Activated naive CD8-positive, alpha-beta T cell treated with anti-CD3 and anti-CD28 coated beads, Interleukin-2, amount 10 ng/mL, durations not matched to agents 7 days and 5 days (primary cell): Measurements from ENCODE around the gene UMOD. TPM values are rescaled to one million over a fixed set of nuclear protein-coding genes. Genes with fewer than 3 reads are reported as not detected.

ENCODE experiments used
- ATAC-seq: fragments of 150-1000 bp; cut with Tn5 transposase; one replicate; pipeline ENCODE4 v1.10.0; 2021; ENCODE audit warnings: low read depth, moderate library complexity
- POLR2A ChIA-PET: fragments of 350-600 bp; sonication (Branson Sonifier 250); formaldehyde crosslinking; loops from one replicate; lab custom pipeline; 2021; ENCODE audit warnings: antibody characterized with exemption; lab: Charles Lee
- DNase-seq: peaks from one replicate; pipeline ENCODE4 v3.0.0; 2021
- H3K27ac Mint-ChIP-seq: one replicate; pipeline ENCODE4 v1.8.0; 2022; ENCODE audit warnings: mild to moderate bottlenecking, mixed read lengths
- H3K27me3 Mint-ChIP-seq: one replicate; pipeline ENCODE4 v1.8.0; 2022; ENCODE audit warnings: mild to moderate bottlenecking, moderate library complexity, mixed read lengths
- H3K36me3 Mint-ChIP-seq: one replicate; pipeline ENCODE4 v1.8.0; 2021; ENCODE audit warnings: mild to moderate bottlenecking, mixed read lengths
- H3K4me1 Mint-ChIP-seq: one replicate; pipeline ENCODE4 v1.8.0; 2021; ENCODE audit warnings: mixed read lengths
- H3K4me3 Mint-ChIP-seq: one replicate; pipeline ENCODE4 v1.8.0; 2022; ENCODE audit warnings: mild to moderate bottlenecking, moderate library complexity, mixed read lengths
- H3K9me3 Mint-ChIP-seq: one replicate; pipeline ENCODE4 v1.8.0; 2021; ENCODE audit warnings: mixed read lengths
- total RNA-seq, 2 experiments: library from RNA; stranded (reverse); gene quantifications; one replicate each; pipeline ENCODE4 v1.2.3, GENCODE V29; 2021

UMOD gene
- total RNA-seq, 2 experiments from 2014 or later: not detected

DNA sequence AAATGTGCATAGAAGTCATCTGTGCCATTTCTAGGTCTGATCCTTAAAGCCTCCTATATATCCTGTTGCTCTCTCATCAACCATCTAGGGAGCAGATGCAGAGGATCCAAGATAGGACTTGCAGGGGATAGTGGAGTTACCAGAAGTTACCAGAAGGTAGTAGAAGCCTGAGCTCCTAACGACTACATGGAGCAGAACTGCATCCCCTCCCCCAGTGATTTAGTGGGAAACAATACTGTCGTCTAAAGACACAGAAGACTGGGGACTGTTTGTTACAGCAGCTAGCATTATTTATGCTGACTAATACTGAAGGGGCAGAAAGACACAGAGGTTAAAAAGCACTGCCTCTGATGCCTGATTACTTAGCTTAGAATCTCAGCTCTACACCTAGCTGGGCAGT is 41.0 kb downstream of the UMOD start:
- Mint-ChIP-seq H3K36me3 (no peaks in the 10 kb centered on the region), H3K9me3 (no peaks in the 10 kb centered on the region), H3K27me3 (peaks cover 2% of the 10 kb centered on the region), H3K4me3 (no peak overlapping the region), H3K27ac (no peak overlapping the region), H3K4me1 (no peaks in the 10 kb centered on the region)
- DNase-seq (no peak), ATAC-seq (no peak)
- POLR2A ChIA-PET: no interaction called here

DNA sequence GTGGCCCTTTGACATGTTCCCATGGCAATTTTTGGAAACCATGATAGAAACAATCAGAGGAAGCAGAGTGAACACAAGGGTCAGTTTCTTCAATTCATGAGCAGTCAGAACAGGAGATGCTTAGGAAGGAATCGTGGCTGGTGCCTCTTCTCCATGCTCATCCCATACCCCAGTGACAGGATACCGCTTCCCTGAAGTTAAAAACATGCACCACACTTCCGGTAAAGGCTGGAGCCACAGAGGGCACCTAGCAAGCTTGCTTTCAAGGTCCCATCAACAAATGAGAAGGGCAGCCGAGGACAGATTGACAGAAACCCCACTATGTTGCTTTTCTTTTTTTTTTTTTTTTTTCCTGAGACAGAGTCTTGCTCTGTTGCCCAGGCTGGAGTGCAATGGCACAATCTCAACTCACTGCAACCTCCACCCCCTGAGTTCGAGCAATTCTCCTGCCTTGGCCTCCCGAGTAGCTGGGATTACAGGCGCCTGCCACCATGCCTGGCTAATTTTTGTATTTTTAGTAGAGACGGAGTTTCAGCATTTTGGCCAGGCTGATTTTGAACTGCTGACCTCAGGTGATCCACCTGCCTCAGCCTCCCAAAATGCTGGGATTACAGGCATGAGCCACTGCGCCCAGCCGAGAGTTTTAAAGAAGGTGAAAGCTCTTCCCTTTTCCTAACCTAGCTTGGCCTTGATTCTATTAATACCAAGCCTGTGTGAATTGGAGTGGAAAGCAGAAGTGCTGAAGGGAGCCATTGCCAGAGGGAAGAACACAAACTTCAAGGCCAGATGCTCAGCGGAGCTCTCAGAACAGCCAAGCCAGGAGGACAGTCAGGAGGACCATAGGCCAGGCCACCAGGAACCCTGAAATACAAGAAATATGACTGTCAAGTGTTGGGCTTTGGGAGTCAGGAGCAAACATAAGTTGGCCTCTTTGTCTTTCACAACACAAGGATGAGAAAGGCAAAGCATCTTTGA is 41.8 kb downstream of the UMOD start:
- Mint-ChIP-seq H3K4me3 (no peak overlapping the region), H3K9me3 (no peaks in the 10 kb centered on the region), H3K4me1 (no peaks in the 10 kb centered on the region), H3K27me3 (peaks cover 2% of the 10 kb centered on the region), H3K36me3 (no peaks in the 10 kb centered on the region), H3K27ac (no peak overlapping the region)
- POLR2A ChIA-PET: no interaction called here
- no peak for ATAC-seq
- DNase-seq: no peak

DNA sequence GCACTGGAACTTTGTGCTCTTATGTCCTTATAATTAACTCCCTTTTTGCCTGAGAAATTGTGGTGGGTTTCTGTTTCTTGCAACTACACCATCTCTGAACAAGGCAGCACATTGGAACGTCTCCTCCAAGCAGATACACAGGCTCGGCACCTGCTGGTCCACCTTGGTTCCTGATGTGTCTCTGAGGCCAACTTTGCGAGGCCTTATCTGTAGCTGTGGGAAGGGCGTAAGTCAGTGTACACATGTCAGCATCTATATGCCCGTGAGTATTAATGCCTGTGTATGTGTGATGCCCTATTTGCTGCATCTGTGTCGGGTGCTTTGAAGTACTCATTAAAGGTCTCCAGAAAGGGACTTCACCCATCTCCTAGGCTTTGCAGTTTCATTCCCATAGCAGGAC is 42.7 kb downstream of the UMOD start:
- H3K27me3 Mint-ChIP-seq: peaks cover 2% of the 10 kb centered on the region
- POLR2A ChIA-PET: no interaction called here
- ATAC-seq: no peak
- H3K4me3 Mint-ChIP-seq: no peak overlapping the region
- no peak for DNase-seq
- no peaks in the 10 kb centered on the region for H3K4me1 Mint-ChIP-seq
- no peak overlapping the region for H3K27ac Mint-ChIP-seq
- no peaks in the 10 kb centered on the region for H3K36me3 Mint-ChIP-seq
- no peaks in the 10 kb centered on the region for H3K9me3 Mint-ChIP-seq

DNA sequence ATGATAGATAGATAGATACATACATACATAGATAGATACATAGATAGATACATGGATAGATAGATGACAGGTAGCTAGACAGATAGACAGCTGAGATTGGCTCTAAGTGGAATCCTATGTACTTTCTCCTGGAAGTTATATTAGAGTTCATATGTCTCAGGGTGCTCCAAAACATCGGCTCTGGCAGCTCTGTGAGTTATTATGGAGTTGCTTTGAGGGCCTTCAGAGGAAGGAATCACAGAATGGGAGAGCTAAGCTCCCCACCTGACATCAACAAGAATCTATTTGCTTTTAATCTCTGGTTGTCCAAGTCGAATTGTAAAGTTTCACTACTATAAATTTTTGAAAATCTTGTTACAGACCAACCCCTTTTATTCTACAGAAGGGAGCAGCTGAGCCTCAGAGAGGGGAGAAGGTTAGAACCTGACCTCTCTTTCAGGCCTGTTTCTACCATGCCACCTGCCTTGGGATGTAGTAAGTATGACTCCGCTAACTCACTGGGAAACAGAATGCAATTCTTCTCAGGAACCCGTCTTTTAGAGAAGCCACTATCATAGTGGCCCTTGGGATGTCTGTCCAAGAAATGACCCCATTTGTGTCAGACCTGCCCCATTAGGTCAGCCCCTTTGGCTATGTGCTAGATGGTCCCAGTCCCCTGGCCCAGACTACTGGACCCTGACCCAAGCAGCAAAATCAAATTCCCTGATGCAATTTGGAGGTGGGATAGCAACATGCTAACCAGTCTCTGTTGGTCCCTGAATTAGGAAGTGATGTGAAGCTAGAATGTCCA is 43.5 kb downstream of the UMOD start:
- POLR2A ChIA-PET: no interaction called here

DNA sequence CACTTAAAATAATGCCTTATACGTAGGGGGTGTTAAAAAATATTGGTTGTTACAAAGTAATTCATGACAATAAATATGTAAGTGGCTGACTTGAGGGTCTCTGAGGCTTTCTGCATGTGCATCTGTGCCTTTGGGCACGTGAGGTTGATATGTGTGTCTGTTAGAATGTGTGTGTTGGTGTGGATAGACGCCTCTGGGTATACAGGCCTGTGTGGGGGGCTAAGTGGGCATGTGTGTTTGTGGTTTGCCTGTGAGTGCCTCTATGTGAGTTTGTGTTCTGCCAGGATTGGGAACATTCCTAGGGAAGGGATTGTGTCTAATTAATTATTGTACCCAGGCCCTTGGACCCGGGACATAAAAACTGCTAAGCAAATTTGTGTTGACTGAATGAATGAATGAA is 44.2 kb downstream of the UMOD start:
- H3K36me3 Mint-ChIP-seq: no peaks in the 10 kb centered on the region
- H3K9me3 Mint-ChIP-seq: no peaks in the 10 kb centered on the region
- DNase-seq (no peak), ATAC-seq (no peak)
- peaks cover 2% of the 10 kb centered on the region for H3K27me3 Mint-ChIP-seq
- no peak overlapping the region for H3K4me3 Mint-ChIP-seq
- no peak overlapping the region for H3K27ac Mint-ChIP-seq
- H3K4me1 Mint-ChIP-seq: no peaks in the 10 kb centered on the region
- POLR2A ChIA-PET: no interaction called here

More for the DNA sequence above, 43.5 kb downstream of the UMOD start:
- DNase-seq (no peak), ATAC-seq (no peak)
- Mint-ChIP-seq H3K27ac (no peak overlapping the region), H3K36me3 (no peaks in the 10 kb centered on the region), H3K9me3 (no peaks in the 10 kb centered on the region), H3K27me3 (peaks cover 2% of the 10 kb centered on the region), H3K4me1 (no peaks in the 10 kb centered on the region), H3K4me3 (no peak overlapping the region)

DNA sequence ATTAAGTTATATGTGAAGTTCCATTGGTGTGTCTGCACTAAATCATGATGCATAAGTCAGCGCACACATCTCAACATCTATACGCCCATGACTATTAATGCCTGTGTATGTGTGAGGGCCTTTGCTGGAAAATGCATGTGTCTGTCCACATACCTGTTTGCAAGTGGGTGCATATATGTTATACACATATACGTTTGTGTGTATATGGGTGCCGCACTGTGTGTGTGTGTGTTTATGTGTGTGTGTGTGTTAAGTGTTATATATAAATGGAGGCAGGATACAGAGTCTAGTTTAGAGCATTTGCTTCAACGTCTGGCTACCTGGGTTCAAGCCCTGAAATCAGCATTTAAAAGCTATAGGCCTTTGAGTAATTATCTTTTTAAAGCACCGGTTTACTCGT is 44.7 kb downstream of the UMOD start:
- peaks cover 2% of the 10 kb centered on the region for H3K27me3 Mint-ChIP-seq
- no peak overlapping the region for H3K27ac Mint-ChIP-seq
- DNase-seq: no peak
- POLR2A ChIA-PET: no interaction called here
- no peak overlapping the region for H3K4me3 Mint-ChIP-seq
- no peaks in the 10 kb centered on the region for H3K9me3 Mint-ChIP-seq
- H3K36me3 Mint-ChIP-seq: no peaks in the 10 kb centered on the region
- ATAC-seq: no peak
- H3K4me1 Mint-ChIP-seq: no peaks in the 10 kb centered on the region

DNA sequence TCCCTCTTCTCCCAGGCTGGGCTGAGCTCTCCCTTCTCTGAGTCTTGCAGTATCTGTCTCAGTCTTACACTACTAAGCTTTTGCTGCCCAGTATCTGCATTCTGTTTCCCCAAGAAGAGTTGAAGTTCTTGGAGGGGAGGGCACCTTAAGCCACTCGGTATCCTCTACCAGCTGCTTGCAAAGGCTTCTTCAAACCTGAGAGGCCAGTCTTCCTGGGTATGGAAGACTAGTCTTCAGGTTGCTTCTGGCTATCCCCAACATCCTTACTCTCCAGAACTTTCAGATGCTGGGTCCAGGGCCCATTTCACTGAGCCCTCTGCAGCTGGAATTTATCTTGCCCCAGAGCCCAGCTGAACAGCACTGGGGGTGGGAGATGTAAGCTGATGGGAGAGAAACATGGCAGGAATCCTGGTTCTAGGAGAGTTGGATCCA is 45.3 kb downstream of the UMOD start:
- no peak overlapping the region for H3K4me3 Mint-ChIP-seq
- no peaks in the 10 kb centered on the region for H3K4me1 Mint-ChIP-seq
- no peaks in the 10 kb centered on the region for H3K27me3 Mint-ChIP-seq
- POLR2A ChIA-PET: no interaction called here
- H3K36me3 Mint-ChIP-seq: no peaks in the 10 kb centered on the region
- no peaks in the 10 kb centered on the region for H3K9me3 Mint-ChIP-seq
- no peak for DNase-seq
- H3K27ac Mint-ChIP-seq: no peak overlapping the region
- no peak for ATAC-seq

DNA sequence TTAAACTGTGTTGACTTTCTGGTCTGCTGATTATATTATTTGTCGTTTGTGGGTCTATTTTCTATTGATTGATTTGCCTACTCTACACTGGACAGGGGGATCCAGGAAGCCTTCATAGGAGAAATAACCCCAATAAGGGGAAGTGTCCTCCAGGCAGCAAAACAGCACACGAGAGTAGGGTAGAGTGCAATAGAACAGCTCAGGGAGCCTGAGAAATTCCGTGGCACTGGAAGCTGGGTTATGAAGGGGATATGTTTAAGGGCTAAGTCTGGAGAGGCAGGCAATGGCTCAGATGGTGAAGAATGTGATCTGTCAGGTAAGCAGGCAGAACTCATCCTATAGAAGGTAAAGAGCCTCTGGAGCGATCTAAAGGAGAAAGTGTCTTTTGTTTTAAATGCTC is 46.1 kb downstream of the UMOD start:
- ATAC-seq (no peak), DNase-seq (no peak)
- Mint-ChIP-seq H3K36me3 (no peaks in the 10 kb centered on the region), H3K9me3 (no peaks in the 10 kb centered on the region), H3K4me1 (no peaks in the 10 kb centered on the region), H3K27me3 (peaks cover under 1% of the 10 kb centered on the region), H3K4me3 (no peak overlapping the region), H3K27ac (no peak overlapping the region)
- POLR2A ChIA-PET: no interaction called here

DNA sequence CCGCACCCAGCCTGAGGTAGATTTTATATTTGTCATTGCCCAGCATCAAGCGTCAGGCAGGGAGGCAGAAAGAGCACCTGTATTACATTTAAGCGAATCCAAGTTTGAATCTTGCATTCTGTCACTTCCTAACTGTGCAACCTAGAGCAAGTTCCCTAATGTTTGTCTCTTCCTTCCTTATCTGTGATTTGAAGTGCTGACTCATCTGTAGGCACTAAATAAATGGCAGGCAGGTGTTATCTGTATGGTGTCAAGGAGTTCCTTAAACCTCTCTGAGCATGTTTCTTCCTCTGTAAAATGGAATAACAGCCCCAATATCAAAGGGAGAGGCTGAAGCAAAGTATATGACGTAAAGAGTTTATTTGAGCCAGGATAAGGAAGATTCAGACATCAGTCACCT is 49.5 kb downstream of the UMOD start:
- H3K4me1 Mint-ChIP-seq: no peaks in the 10 kb centered on the region
- DNase-seq: no peak

DNA sequence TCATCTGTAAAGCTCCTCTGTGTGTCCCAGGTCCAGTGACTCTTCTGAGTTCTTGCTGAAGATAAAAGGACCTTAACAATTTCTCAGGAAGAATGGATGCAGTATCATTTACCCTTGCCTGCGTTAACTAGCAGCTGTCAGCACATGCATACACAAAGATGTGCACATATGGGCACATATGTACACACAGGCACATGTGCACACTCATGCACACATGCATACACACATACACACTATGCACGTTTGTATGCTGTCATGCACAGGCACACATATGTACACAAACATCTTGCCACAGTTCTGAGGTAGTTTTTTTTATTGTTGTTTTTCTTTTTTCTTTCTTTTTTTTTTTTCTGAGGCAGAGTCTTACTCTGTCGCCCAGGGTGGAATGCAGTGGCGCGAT is 50.1 kb downstream of the UMOD start:
- no peaks in the 10 kb centered on the region for H3K4me1 Mint-ChIP-seq
- peaks cover 2% of the 10 kb centered on the region for H3K27me3 Mint-ChIP-seq
- POLR2A ChIA-PET: no interaction called here
- ATAC-seq: no peak
- DNase-seq: no peak
- H3K9me3 Mint-ChIP-seq: no peaks in the 10 kb centered on the region
- no peak overlapping the region for H3K4me3 Mint-ChIP-seq
- H3K27ac Mint-ChIP-seq: no peak overlapping the region
- H3K36me3 Mint-ChIP-seq: no peaks in the 10 kb centered on the region

More for the DNA sequence above, 49.5 kb downstream of the UMOD start:
- no peak overlapping the region for H3K4me3 Mint-ChIP-seq
- POLR2A ChIA-PET: no interaction called here
- H3K27me3 Mint-ChIP-seq: peaks cover 2% of the 10 kb centered on the region
- H3K9me3 Mint-ChIP-seq: no peaks in the 10 kb centered on the region
- no peak for ATAC-seq
- H3K27ac Mint-ChIP-seq: no peak overlapping the region
- no peaks in the 10 kb centered on the region for H3K36me3 Mint-ChIP-seq

DNA sequence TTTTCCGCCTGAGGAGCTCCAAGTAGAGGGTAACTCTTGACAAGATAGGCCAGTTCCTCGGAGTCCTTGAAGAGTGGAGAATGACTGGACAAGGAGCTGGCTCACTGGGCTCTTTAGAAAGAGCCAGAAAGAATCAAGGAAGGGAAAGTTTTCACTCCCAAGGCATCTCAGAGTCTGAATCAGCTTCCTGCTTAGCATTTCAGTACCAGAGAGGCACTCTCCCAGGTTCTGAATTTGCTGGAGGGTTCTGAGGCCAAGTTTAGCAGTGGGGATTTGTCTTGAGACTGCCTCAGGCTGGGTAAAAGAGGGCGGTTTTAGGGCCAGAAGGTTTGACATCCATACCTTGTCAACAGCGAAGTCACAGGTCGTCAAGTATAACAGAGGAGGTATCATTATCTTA is 50.7 kb downstream of the UMOD start:
- Mint-ChIP-seq H3K27me3 (peaks cover 2% of the 10 kb centered on the region), H3K9me3 (no peaks in the 10 kb centered on the region), H3K36me3 (no peaks in the 10 kb centered on the region), H3K4me3 (no peak overlapping the region), H3K27ac (no peak overlapping the region), H3K4me1 (no peaks in the 10 kb centered on the region)
- DNase-seq (no peak), ATAC-seq (no peak)
- POLR2A ChIA-PET: no interaction called here

DNA sequence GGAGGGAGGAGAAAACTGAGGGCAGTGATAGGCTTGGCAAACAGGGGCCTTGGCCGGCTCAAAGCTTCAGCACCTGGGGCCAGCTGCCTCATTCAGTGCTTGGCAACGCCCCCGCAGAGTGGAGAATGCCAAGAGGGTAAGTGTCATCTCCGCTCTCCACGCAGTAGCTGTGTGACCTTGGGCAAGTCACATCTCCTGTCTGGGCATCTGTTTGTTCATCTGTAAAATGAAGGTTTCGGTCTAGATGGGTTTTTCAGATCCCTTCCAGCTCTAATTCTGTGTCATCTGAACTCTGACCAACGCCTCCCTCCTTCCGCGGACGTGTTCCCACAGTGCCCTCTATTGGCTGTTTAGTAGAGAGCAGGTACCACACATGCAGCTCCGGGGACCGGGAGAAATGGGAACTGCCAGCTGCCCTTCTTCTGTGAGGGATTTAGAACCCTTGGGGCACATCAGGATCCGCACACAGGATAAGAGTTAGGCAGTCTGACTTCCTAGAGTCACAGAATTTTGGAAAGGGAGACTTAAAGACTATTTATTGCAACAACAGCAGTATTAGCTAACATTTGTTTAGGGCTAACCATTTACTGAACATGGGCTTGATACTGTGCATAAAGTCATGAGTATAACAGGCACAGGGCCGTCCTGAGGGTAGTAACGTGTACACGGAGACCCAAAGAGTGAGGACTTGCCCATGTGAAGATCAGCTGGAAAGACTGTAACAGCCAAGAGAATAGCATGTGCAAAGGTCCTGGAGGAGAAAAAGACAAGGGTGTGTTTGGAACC is 52.0 kb downstream of the UMOD start:
- peak; percentile 39 for ATAC-seq
- POLR2A ChIA-PET: no interaction called here
- H3K36me3 Mint-ChIP-seq: no peaks in the 10 kb centered on the region

DNA sequence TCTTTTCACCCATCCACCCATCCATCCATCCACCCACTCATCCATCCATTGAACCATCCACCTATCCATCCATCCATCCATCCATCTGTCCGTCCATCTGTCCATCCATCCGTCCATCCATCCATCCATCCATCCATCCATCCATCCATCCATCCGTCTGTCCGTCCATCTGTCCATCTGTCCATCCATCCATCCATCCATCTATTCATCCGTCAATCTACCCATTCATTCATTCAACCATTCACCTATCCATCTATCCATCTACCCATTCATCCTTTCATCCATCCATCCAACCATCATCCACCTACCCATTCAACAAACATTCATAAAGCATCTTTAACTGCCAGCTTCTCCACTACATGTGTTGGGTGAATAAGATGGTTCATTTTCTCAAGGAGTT is 54.1 kb downstream of the UMOD start:
- Mint-ChIP-seq H3K9me3 (no peaks in the 10 kb centered on the region), H3K27ac (no peak overlapping the region), H3K4me3 (no peak overlapping the region), H3K36me3 (no peaks in the 10 kb centered on the region), H3K4me1 (no peaks in the 10 kb centered on the region), H3K27me3 (peaks cover 2% of the 10 kb centered on the region)
- ATAC-seq (no peak), DNase-seq (no peak)
- POLR2A ChIA-PET: no interaction called here

More for the DNA sequence above, 52.0 kb downstream of the UMOD start:
- Mint-ChIP-seq H3K9me3 (no peaks in the 10 kb centered on the region), H3K27ac (no peak overlapping the region), H3K27me3 (peaks cover 2% of the 10 kb centered on the region), H3K4me1 (no peaks in the 10 kb centered on the region), H3K4me3 (no peak overlapping the region)
- DNase-seq: peak; percentile 37
